Upper lobe of left lung (tissue), 6 donors: ENCODE results near the gene ZNF76. TPM values are rescaled to one million over a fixed set of nuclear protein-coding genes. Genes with fewer than 3 reads are reported as not detected.

Source experiments
- ATAC-seq, 2 donors: fragments of 200-7000 bp; cut with Tn5 transposase; one replicate each; pipeline ENCODE4 v1.9.1; 2022; ENCODE audit warnings: mild to moderate bottlenecking in 2 of 2, moderate library complexity in 2 of 2; ENCODE audit not compliant: low FRiP score in 2 of 2
- DNase-seq, 2 donors: peaks; one replicate each; pipeline ENCODE4 v3.0.0-alpha.2; 2019 to 2020
- H3K27ac ChIP-seq, 4 donors: fragments of 200-600 bp; sonication (generic); one replicate each; pipeline ENCODE4 v1.5.1; 2016 to 2019
- H3K27me3 ChIP-seq, 4 donors: fragments of 200-600 bp; sonication (generic); one replicate each; pipeline ENCODE4 v1.5.1; 2017 to 2019
- H3K36me3 ChIP-seq, 4 donors: fragments of 200-600 bp; sonication (generic); one replicate each; pipeline ENCODE4 v1.5.1; 2016 to 2019
- H3K4me1 ChIP-seq, 4 donors: fragments of 200-600 bp; sonication (generic); one replicate each; pipeline ENCODE4 v1.5.1; 2018 to 2019
- H3K4me3 ChIP-seq, 4 donors: fragments of 200-600 bp; sonication (generic); one replicate each; pipeline ENCODE4 v1.5.1; 2017 to 2019; ENCODE audit warnings: mild to moderate bottlenecking in 2 of 4, moderate library complexity in 1 of 4
- H3K9me3 ChIP-seq, 4 donors: fragments of 200-600 bp; sonication (generic); one replicate each; pipeline ENCODE4 v1.5.1; 2018 to 2019
- EP300 ChIP-seq, 4 donors: sonication (generic); formaldehyde crosslinking; IDR thresholded peaks; one replicate each; pipeline ENCODE4 v1.5.1; 2017; ENCODE audit warnings: antibody characterized with exemption in 4 of 4, control low read depth in 2 of 4
- POLR2A ChIP-seq, 4 donors: fragments of 450-650 bp; IDR thresholded peaks; one replicate each; pipeline ENCODE4 v1.5.1; 2016 to 2017; ENCODE audit warnings: antibody characterized with exemption in 4 of 4, mild to moderate bottlenecking in 2 of 4
- POLR2AphosphoS5 ChIP-seq, 2 donors: sonication (generic); formaldehyde crosslinking; IDR thresholded peaks; one replicate each; pipeline ENCODE4 v1.5.1; 2017; ENCODE audit warnings: antibody characterized with exemption in 2 of 2
- WGBS, 2 donors: methylation state at CpG; one replicate each; pipeline ENCODE4 v1.1.5; 2017 to 2018; 5-methylcytosine and 5-hydroxymethylcytosine counted together
- total RNA-seq, 6 donors: library from RNA; depleted of rRNA in 4 of 6; stranded (reverse); fragments of >200 nt in 4 of 6; gene quantifications; one replicate each; pipeline versions ENCODE4 v1.1.0 to v1.2.1, GENCODE V29; 2016 to 2021
- TF ChIP-seq, protein P1 (sequence below), 6 experiments: fragments of 450-650 bp in 4 of 6; fragments of 200-600 bp in 2 of 6; sonication (generic) in 2 of 6; IDR thresholded peaks; one replicate each; pipeline ENCODE4 v1.5.1; 2016 to 2019; ENCODE audit warnings: antibody characterized with exemption in 6 of 6
- donor health status: DM: no; HTN: no; CAD: no; lungs with moderate emphysema.
- donor health status: DM: no; HTN: yes; CAD: no; lungs with severe emphysema.

The ZNF76 gene
- total RNA-seq, 6 donors from 2014 or later, result 26.8 to 242 (median 38.1) TPM

DNA sequence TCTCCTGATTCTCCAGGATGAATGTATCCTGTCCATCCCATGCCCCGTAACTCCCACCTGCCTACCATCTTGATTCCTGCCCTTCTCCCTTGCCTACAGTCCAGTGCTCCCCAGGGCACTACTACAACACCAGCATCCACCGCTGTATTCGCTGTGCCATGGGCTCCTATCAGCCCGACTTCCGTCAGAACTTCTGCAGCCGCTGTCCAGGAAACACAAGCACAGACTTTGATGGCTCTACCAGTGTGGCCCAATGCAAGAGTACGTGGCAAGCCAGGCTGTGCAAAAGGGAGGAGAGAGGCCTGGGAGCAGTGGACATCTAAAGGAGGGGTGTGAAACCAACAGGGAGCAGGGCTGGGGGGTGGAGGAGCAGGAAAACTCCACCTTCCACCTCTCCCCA, 15.0 kb upstream of the ZNF76 start:
- DNase-seq, result no peak
- Histone ChIP-seq H3K27me3 (no peaks in the 10 kb centered on the region), H3K36me3 (peaks cover 0 to 18% (median 8%) of the 10 kb centered on the region in 4 donors), H3K9me3 (no peaks in the 10 kb centered on the region), H3K4me3 (no peak overlapping the region), H3K27ac (no peak overlapping the region), H3K4me1 (peaks cover 4 to 28% (median 10%) of the 10 kb centered on the region in 4 donors)
- TF ChIP-seq POLR2A (IDR thresholded peaks at IDR 0.05) (no peak), EP300 (IDR thresholded peaks at IDR 0.05) (no peak), POLR2AphosphoS5 (IDR thresholded peaks at IDR 0.05) (no peak)
- TF ChIP-seq, protein P1, sequence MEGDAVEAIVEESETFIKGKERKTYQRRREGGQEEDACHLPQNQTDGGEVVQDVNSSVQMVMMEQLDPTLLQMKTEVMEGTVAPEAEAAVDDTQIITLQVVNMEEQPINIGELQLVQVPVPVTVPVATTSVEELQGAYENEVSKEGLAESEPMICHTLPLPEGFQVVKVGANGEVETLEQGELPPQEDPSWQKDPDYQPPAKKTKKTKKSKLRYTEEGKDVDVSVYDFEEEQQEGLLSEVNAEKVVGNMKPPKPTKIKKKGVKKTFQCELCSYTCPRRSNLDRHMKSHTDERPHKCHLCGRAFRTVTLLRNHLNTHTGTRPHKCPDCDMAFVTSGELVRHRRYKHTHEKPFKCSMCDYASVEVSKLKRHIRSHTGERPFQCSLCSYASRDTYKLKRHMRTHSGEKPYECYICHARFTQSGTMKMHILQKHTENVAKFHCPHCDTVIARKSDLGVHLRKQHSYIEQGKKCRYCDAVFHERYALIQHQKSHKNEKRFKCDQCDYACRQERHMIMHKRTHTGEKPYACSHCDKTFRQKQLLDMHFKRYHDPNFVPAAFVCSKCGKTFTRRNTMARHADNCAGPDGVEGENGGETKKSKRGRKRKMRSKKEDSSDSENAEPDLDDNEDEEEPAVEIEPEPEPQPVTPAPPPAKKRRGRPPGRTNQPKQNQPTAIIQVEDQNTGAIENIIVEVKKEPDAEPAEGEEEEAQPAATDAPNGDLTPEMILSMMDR (IDR thresholded peaks at IDR 0.05), result no peak
- ATAC-seq, result no peak
- WGBS, 2 donors, result 98 to 99% methylated on average over 7 of the region's 7 CpGs

DNA sequence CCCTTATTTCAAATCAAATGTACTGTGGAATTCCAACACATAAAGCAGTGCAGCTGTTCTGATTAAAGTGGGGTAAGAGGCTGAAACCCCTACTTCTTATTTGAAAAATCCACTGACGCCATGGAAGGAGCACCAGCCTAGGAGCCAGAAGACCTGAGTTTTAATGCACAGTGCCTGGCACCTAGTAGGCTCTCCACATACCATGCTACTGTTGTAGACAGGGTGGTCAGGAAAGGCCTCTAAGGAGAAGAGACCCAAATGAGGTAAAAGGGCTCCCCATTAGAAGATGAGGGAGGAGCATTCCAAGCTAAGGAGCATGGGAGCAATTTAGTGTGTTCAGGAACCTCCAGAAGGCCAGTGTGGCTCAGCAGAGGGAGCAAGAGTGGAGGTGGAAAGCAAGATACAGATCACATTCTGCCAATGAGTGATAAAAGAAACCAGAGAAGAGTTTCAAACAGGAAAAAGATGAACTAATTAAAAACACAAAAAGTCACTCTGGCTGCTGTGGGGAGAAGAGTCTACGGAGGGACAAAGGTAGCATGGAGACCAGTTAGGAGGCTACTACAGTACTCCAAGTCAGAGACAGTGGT, 11.8 kb upstream of the ZNF76 start:
- TF ChIP-seq POLR2A (IDR thresholded peaks at IDR 0.05), result no peak
- no peak for TF ChIP-seq EP300 (IDR thresholded peaks at IDR 0.05)
- TF ChIP-seq, protein P1 (IDR thresholded peaks at IDR 0.05), result no peak
- H3K4me1 ChIP-seq, result no peaks in the 10 kb centered on the region
- 83 to 87% methylated on average over 2 of the region's 2 CpGs for WGBS, 2 donors
- no peaks in the 10 kb centered on the region for H3K9me3 ChIP-seq
- H3K27ac ChIP-seq, result no peak overlapping the region
- DNase-seq, result no peak
- no peak for ATAC-seq
- peaks cover 0 to 18% (median 8%) of the 10 kb centered on the region in 4 donors for H3K36me3 ChIP-seq
- no peaks in the 10 kb centered on the region for H3K27me3 ChIP-seq
- H3K4me3 ChIP-seq, result no peak overlapping the region

DNA sequence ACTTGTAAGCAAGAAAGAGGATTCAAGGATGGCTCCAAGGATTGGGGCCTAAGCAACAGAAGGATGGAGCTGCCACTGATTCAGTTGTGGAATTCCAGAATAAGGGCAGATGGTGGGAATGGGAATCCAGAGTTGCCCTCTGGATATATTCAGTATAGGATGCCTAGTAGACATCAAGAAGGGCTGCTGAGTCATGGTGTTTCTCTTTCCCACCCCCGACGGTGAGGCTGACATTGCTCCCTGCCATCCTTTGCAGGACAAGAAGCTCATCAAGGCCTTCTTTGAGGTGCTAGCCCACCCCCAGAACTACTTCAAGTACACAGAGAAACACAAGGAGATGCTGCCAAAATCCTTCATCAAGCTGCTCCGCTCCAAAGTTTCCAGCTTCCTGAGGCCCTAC, 11.2 kb upstream of the ZNF76 start:
- Histone ChIP-seq H3K27me3 (no peaks in the 10 kb centered on the region), H3K4me1 (no peaks in the 10 kb centered on the region), H3K36me3 (peaks cover 0 to 18% (median 6%) of the 10 kb centered on the region in 4 donors), H3K9me3 (no peaks in the 10 kb centered on the region), H3K27ac (no peak overlapping the region), H3K4me3 (no peak overlapping the region)
- 46 to 100% methylated on average over 1 to 3 of the region's 3 CpGs for WGBS, 2 donors
- DNase-seq (no peak), ATAC-seq (no peak)
- TF ChIP-seq POLR2AphosphoS5 (IDR thresholded peaks at IDR 0.05) (no peak), EP300 (IDR thresholded peaks at IDR 0.05) (no peak), POLR2A (IDR thresholded peaks at IDR 0.05) (no peak)
- TF ChIP-seq, protein P1 (IDR thresholded peaks at IDR 0.05), result no peak

DNA sequence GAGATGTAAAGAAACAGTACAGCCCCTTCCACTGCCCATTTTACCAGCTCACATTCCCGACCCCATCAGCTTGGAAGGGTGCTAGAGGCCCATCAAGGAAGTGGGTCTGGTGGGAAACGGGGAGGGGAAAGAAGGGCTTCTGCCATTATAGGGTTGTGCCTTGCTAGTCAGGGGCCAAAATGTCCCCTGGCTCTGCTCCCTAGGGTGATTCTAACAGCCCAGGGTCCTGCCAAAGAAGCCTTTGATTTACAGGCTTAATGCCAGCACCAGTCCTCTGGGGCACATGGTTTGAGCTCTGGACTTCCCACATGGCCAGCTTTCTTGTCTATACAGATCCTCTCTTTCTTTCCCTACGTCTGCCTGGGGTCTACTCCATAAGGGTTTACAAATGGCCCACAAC, 10.6 kb upstream of the ZNF76 start:
- H3K27me3 ChIP-seq, result no peaks in the 10 kb centered on the region
- no peaks in the 10 kb centered on the region for H3K4me1 ChIP-seq
- H3K9me3 ChIP-seq, result no peaks in the 10 kb centered on the region
- TF ChIP-seq POLR2AphosphoS5 (IDR thresholded peaks at IDR 0.05) (no peak), POLR2A (IDR thresholded peaks at IDR 0.05) (no peak), EP300 (IDR thresholded peaks at IDR 0.05) (no peak)
- TF ChIP-seq, protein P1 (IDR thresholded peaks at IDR 0.05), result no peak
- no peak overlapping the region for H3K27ac ChIP-seq
- 82% methylated on average over 3 of the region's 3 CpGs for WGBS, 2 donors
- H3K4me3 ChIP-seq, result no peak overlapping the region
- ATAC-seq, result no peak
- no peak for DNase-seq
- peaks cover 0 to 14% (median 4%) of the 10 kb centered on the region in 4 donors for H3K36me3 ChIP-seq

DNA sequence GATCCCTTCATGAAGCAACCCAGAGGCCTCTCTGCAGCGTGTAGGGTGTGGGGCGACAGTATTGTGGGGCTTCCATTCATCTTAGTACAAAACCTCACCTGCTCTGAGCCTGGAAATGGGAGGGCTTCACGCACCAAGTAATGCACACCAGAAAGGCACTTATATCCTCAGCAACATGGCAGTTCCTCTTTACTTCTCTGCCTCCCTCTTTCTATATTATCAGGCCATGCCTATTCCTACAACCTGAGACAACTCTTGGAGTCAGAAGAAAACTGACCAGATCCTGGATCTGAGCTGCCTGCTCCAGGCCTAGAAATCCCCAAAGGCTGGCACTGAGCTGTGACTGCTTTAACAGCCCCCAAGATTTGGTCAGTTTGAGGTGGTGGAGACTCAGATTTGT, 7.6 kb upstream of the ZNF76 start:
- no peak for ATAC-seq
- H3K4me3 ChIP-seq, result no peak overlapping the region
- DNase-seq, result no peak
- TF ChIP-seq, protein P1 (IDR thresholded peaks at IDR 0.05), result no peak
- no peak for TF ChIP-seq POLR2AphosphoS5 (IDR thresholded peaks at IDR 0.05)
- TF ChIP-seq POLR2A (IDR thresholded peaks at IDR 0.05), result no peak
- WGBS, 2 donors, result 92 to 98% methylated on average over 3 of the region's 3 CpGs
- H3K27me3 ChIP-seq, result no peaks in the 10 kb centered on the region
- no peaks in the 10 kb centered on the region for H3K36me3 ChIP-seq
- H3K9me3 ChIP-seq, result no peaks in the 10 kb centered on the region
- no peak overlapping the region for H3K27ac ChIP-seq
- H3K4me1 ChIP-seq, result peaks cover 0 to 2% (median 0%) of the 10 kb centered on the region in 4 donors
